Stimulated activated effector memory CD8-positive, alpha-beta T cell treated with anti-CD3 and anti-CD28 coated beads, Interleukin-12 subunit alpha, Interleukin-12 subunit beta, amount 100 ng/mL, for 72 hours (primary cell): ENCODE measurements around the gene MAP3K20.
"Not testable (repeated sequence)": the region's sequence is repeated elsewhere in the genome, so short reads cannot be mapped to it uniquely, and the experiment has no call there.

Experiments
- ATAC-seq: fragments of 150-1000 bp; cut with Tn5 transposase; 2 replicates; pipeline ENCODE4 v1.10.0; 2021
- DNase-seq, 2 donors: peaks; one replicate each; pipeline ENCODE4 v3.0.0; 2021 to 2022; ENCODE audit warnings: low spot score in 2 of 2
- H3K27ac Mint-ChIP-seq: one replicate; pipeline ENCODE4 v1.8.0; 2022; ENCODE audit warnings: mild to moderate bottlenecking, mixed read lengths
- H3K36me3 Mint-ChIP-seq: one replicate; pipeline ENCODE4 v1.8.0; 2022; ENCODE audit warnings: mild to moderate bottlenecking, mixed read lengths
- H3K4me1 Mint-ChIP-seq: one replicate; pipeline ENCODE4 v1.8.0; 2022; ENCODE audit warnings: mixed read lengths
- H3K4me3 Mint-ChIP-seq: one replicate; pipeline ENCODE4 v1.8.0; 2022; ENCODE audit warnings: mild to moderate bottlenecking, mixed read lengths
- H3K9me3 Mint-ChIP-seq: one replicate; pipeline ENCODE4 v1.8.0; 2022; ENCODE audit warnings: mixed read lengths

Gene MAP3K20

DNA sequence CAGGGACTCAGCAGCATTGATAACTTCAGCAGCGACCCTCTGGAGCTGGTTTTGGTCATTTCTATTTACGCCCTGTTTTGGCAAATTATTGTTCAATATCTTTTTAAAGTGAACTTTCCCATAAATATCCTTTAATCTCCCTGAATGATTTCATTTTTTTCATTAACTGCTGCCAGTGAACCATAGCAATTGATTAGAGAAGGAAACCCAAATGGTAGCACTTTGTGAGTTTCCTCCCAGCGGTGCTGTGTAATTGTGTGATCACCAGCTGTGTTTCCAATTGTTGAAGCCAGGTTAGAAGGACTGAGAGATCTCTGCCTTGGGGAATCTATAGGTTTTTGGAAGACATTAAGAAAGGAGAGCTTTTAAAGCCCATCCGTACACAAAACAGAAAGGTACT is 16.3 kb downstream of the MAP3K20 start:
- DNase-seq: no peak
- H3K9me3 Mint-ChIP-seq: no peaks in the 10 kb centered on the region
- H3K36me3 Mint-ChIP-seq: peaks cover 12% of the 10 kb centered on the region
- ATAC-seq: no peak
- peaks cover 5% of the 10 kb centered on the region for H3K4me1 Mint-ChIP-seq
- H3K27ac Mint-ChIP-seq: no peak overlapping the region
- no peak overlapping the region for H3K4me3 Mint-ChIP-seq

DNA sequence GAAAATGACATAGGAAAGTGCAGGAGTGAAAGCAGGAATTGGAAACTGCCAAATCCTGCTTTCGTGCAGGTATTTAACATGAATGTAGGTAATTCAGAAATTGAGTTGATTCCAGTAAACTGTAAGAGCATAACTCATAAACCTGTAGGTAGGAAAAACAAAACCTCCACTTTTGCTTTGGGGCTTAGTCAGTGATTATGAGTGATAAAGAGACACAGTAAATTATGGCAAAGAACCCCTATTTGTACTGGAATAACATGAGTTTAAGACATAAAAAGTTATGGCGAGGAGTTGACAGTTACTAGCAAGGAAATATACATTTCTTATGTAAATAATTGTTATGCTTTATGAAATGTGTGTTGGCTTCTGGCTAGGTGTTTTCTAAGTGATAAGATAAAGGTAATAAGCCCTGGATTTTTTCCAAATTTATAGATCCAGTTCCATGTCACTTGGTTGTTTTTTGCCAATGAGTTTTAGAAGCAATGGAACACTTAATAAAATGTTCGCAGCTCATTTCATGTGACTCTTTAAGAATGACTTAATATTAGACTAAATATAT is 17.3 kb downstream of the MAP3K20 start:
- H3K27ac Mint-ChIP-seq: no peak overlapping the region
- H3K4me1 Mint-ChIP-seq: no peaks in the 10 kb centered on the region
- no peak overlapping the region for H3K4me3 Mint-ChIP-seq
- peaks cover 12% of the 10 kb centered on the region for H3K36me3 Mint-ChIP-seq
- ATAC-seq (no peak), DNase-seq (no peak)
- H3K9me3 Mint-ChIP-seq: no peaks in the 10 kb centered on the region

DNA sequence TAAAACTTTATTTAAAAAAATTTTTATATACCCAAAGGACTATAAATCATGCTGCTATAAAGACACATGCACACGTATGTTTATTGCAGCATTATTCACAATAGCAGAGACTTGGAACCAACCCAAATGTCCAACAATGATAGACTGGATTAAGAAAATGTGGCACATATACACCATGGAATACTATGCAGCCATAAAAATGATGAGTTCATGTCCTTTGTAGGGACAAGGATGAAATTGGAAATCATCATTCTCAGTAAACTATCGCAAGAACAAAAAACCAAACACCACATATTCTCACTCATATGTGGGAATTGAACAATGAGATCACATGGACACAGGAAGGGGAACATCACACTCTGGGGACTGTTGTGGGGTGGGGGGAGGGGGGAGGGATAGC is 18.0 kb downstream of the MAP3K20 start:
- H3K4me1 Mint-ChIP-seq, H3K4me3 Mint-ChIP-seq, DNase-seq, ATAC-seq, H3K27ac Mint-ChIP-seq, H3K9me3 Mint-ChIP-seq: not testable (repeated sequence)
- peaks cover 12% of the 10 kb centered on the region for H3K36me3 Mint-ChIP-seq

DNA sequence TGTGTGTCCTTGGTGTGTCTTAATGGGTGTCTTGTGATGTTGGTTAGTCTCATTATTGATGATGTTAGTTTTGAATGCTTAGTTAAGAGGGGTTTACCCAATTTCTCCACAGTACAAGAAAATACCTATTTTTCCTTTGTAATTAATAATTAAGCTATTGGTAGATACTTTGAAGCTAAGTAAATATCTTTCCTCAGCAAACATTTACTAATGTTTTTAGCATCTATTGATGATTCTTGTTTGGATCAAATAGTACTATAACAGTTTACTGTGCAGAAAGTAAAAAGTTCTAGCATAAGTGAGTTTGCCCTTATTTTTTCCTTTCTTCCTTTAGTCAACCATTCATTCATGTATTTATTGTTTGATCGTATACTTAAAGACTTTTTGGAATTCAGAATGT is 19.1 kb downstream of the MAP3K20 start:
- no peak for ATAC-seq
- Mint-ChIP-seq H3K36me3 (peaks cover 18% of the 10 kb centered on the region), H3K4me3 (no peak overlapping the region), H3K27ac (no peak overlapping the region), H3K9me3 (no peaks in the 10 kb centered on the region), H3K4me1 (peaks cover 6% of the 10 kb centered on the region)
- no peak for DNase-seq

DNA sequence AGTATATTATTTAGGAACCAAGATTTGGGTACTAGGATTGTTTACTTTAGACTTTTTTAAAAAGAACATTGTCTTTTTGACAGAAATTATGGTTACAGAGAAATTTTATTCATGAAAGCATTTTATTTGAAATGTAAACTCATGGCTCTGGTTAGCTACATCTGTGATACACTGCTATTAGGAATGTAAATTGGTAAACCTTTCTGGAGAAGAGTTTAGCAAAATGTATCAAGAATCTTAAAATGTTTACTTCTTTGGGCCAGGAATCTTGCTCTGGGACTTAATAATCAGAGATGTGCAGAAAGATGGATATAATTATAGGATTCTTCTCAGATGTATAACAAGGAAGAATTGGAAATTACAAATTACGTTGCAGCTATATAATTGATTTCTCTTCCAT is 19.7 kb downstream of the MAP3K20 start:
- H3K27ac Mint-ChIP-seq: no peak overlapping the region
- DNase-seq (no peak), ATAC-seq (no peak)
- no peaks in the 10 kb centered on the region for H3K9me3 Mint-ChIP-seq
- peaks cover 15% of the 10 kb centered on the region for H3K36me3 Mint-ChIP-seq
- no peak overlapping the region for H3K4me3 Mint-ChIP-seq
- H3K4me1 Mint-ChIP-seq: peaks cover 7% of the 10 kb centered on the region

DNA sequence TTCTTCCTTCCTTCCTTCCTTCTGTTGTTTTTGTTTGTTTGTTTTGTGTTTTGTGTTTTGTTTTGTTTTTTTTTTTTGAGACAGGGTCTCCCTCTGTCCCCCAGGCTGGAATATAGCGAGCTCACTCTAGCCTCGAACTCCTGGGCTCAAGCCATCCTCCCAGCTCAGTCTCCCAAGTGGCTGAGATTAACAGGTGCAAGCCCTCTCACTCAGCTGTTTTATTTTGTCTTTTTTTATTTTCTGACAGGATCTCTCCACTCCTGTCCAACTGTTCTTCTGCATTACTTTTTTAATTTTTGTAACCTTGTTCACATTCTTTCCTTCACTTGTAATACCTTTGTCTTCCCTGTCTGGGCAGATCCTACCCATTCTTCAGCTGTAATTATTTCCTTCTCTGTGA is 23.6 kb downstream of the MAP3K20 start:
- peaks cover 16% of the 10 kb centered on the region for H3K4me1 Mint-ChIP-seq
- no peak for DNase-seq
- no peak overlapping the region for H3K27ac Mint-ChIP-seq
- H3K4me3 Mint-ChIP-seq: no peak overlapping the region
- H3K36me3 Mint-ChIP-seq: peaks cover 6% of the 10 kb centered on the region
- no peaks in the 10 kb centered on the region for H3K9me3 Mint-ChIP-seq
- no peak for ATAC-seq

DNA sequence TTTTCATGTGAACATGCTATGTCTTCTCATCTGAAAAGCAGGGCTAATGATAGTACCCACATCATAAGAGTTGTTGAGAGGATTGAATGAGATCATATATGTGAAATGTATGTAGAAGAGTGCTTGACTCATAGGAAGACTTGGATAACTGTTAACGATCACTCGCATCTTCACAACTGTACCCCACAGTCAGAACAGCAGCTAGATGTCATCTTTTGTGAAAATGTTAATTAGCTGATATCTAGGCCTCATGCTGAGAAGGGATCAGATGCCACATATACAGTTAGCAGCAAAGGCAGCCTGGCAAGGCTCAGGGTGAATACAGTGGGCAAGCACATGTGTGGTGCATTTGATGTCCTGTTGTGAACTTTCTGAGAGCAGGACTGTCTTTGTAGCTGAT is 24.2 kb downstream of the MAP3K20 start:
- H3K9me3 Mint-ChIP-seq: no peaks in the 10 kb centered on the region
- peaks cover 16% of the 10 kb centered on the region for H3K4me1 Mint-ChIP-seq
- peaks cover 6% of the 10 kb centered on the region for H3K36me3 Mint-ChIP-seq
- no peak overlapping the region for H3K4me3 Mint-ChIP-seq
- no peak overlapping the region for H3K27ac Mint-ChIP-seq
- ATAC-seq (peak; percentile 88), DNase-seq (no peak)

DNA sequence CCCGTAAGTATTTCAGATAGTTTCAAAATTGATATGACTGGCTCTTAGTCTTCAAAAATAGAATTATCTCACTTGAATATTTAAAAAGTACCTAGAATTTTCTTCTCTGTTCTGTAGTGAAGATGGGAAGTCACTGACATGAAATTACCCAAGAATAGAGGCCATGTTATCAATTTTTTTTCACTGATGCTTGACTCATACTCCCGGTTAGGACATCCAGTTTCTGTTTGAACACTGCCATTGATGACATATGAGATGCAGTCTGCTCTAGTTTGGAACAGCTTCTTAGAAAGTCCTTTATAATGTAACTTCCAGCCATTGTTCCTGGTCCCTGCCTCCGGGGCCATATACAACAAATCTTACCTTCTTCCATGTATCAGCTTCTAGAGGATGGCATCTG is 26.0 kb downstream of the MAP3K20 start:
- DNase-seq: peak in 1 of 2 donors; percentile 53
- Mint-ChIP-seq H3K4me3 (no peak overlapping the region), H3K4me1 (peaks cover 21% of the 10 kb centered on the region), H3K9me3 (no peaks in the 10 kb centered on the region), H3K27ac (peak overlapping the region; percentile 27), H3K36me3 (peaks cover 6% of the 10 kb centered on the region)
- ATAC-seq: peak; percentile 86

DNA sequence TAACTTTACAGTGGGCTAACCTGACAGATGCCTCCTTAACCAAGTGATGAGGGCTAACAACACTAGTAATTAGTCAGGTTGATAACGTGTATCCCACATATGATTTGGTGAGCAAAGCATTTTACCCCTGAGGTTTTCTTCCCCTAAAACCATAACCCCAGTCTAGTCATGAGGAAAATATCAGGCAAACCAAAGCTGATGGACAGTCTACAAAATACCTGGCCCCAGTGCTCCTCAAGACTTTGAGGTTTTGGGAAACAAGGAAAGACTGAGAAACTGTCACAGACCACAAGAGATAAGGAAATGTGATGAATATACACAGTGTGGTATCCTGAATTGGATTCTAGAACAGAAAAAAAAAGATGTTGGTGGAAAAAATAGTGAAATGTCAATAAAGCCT is 28.5 kb downstream of the MAP3K20 start:
- H3K4me3 Mint-ChIP-seq: no peak overlapping the region
- ATAC-seq (no peak), DNase-seq (no peak)
- H3K27ac Mint-ChIP-seq: no peak overlapping the region
- peaks cover 25% of the 10 kb centered on the region for H3K4me1 Mint-ChIP-seq
- H3K9me3 Mint-ChIP-seq: no peaks in the 10 kb centered on the region
- H3K36me3 Mint-ChIP-seq: peaks cover 6% of the 10 kb centered on the region

DNA sequence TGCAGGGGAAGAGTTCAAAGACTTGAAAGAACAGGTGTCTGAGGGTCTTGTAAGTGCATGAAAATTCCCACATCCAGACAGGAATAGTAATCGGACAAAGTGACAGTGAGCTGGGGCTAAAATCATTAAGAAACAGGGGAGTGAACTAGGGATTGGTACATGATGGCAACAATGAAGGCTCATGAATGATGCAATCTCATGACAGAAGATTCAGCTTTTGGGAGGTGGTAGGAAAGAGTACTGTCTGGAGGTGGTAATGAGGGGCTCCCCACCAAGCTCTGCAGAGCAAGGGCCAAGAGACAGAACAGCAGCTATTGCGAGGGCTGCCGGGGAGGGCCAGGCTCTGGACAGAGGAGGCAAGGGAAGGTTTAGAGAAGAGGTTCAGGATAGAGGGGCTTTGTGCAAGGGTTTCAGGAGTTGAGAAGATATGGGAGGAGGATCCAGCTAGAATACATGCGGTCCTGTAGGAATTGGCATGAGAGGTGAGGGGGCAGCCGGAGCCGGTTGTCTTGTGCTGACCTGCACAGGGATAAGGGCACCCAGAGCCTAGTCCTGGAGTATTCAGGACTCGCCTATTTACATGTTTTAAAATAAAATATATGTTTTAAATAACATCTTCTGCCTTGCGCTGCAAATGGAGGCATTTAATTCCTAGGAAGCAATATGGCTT is 31.4 kb downstream of the MAP3K20 start:
- ATAC-seq: no peak
- peaks cover 14% of the 10 kb centered on the region for H3K4me1 Mint-ChIP-seq

DNA sequence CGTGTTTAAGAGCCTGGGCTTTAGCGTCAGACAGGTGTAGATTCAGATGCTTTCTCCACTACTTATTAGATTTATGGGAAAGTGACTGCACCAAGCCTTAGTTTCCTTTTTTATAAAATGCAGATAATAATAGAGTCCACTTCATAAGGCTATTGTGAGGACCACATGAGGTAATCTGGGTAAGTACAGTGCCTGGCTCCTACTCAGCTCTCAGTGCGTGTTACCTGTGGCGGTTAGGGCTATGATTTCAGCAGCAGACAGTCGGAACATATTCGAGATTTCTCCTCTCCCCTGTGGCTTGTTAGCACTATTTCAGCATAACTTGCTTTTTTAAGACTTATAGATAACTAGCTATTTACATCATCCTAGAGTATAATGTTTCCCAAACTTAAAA is 32.0 kb downstream of the MAP3K20 start:
- no peak overlapping the region for H3K27ac Mint-ChIP-seq
- no peak overlapping the region for H3K4me3 Mint-ChIP-seq
- DNase-seq (no peak), ATAC-seq (no peak)
- peaks cover 10% of the 10 kb centered on the region for H3K4me1 Mint-ChIP-seq
- H3K9me3 Mint-ChIP-seq: no peaks in the 10 kb centered on the region
- no peaks in the 10 kb centered on the region for H3K36me3 Mint-ChIP-seq

More for the DNA sequence above, 31.4 kb downstream of the MAP3K20 start:
- DNase-seq: no peak
- no peak overlapping the region for H3K27ac Mint-ChIP-seq
- no peaks in the 10 kb centered on the region for H3K9me3 Mint-ChIP-seq
- H3K36me3 Mint-ChIP-seq: no peaks in the 10 kb centered on the region
- H3K4me3 Mint-ChIP-seq: no peak overlapping the region

DNA sequence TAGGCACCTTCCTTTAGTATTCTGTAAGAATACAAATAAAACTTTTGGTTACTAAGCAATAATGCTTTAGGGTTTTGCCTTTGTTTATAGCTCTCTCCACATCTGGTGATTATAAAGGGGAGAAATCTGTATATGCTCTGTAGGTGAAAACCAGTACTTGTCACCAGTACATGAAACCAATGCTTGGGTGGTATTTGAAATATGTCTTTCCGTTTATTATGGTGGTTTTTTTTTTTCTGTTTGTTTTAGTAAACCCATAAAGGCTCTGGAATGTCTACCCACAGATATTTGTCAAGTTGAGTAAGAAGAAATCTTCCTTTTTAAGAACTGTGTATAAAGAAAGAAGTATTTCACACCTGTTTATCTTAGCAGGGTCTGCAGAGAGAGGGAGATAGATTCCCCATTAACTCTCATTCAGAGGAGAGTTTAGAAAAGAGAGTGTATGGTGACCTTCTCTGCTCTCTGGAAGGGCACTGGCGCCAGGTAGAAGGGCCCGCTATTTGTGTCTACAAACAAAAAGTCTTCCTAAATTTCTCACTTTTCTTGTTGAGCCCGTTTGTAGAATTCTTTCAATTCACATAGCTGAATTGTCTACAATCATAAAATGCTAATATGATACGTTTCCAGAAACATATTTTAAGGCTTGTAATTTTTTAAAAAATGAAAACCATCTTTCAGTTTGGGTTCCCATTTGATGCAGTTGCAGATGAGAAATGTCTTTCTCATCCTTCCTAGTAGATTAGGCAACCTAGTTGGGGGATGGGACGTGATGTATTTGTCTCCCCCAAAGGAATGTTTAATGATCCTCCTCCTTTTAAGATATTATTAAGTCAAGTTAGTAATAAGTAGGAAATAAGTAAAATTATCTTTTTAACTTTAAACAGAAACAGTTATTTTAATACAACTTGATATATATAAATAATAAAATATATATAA is 33.9 kb downstream of the MAP3K20 start:
- DNase-seq (no peak), ATAC-seq (no peak)
- Mint-ChIP-seq H3K4me3 (no peak overlapping the region), H3K4me1 (peaks cover 17% of the 10 kb centered on the region), H3K9me3 (no peaks in the 10 kb centered on the region), H3K27ac (no peak overlapping the region), H3K36me3 (no peaks in the 10 kb centered on the region)

DNA sequence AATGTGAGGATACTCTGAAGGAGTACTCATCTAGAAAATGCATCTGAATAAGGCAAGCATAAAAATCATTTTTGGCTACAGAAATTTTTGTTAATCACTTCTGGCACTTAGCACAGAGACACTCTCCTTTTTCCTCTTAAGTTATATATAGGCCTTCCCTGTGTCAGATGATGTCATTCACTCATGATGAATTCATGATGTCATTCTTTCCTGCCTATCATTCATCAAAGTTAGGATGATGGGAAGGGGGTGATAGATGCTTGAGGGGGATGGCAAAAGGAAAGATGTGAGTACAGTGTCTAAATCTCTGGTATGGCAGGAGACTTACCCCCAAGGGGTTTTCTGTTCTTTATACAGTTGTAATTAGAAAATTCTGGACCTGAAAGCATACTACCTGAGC is 42.0 kb downstream of the MAP3K20 start:
- no peak overlapping the region for H3K27ac Mint-ChIP-seq
- no peaks in the 10 kb centered on the region for H3K36me3 Mint-ChIP-seq
- H3K4me1 Mint-ChIP-seq: peaks cover 16% of the 10 kb centered on the region
- no peak for ATAC-seq
- DNase-seq: no peak
- H3K4me3 Mint-ChIP-seq: no peak overlapping the region
- no peaks in the 10 kb centered on the region for H3K9me3 Mint-ChIP-seq

DNA sequence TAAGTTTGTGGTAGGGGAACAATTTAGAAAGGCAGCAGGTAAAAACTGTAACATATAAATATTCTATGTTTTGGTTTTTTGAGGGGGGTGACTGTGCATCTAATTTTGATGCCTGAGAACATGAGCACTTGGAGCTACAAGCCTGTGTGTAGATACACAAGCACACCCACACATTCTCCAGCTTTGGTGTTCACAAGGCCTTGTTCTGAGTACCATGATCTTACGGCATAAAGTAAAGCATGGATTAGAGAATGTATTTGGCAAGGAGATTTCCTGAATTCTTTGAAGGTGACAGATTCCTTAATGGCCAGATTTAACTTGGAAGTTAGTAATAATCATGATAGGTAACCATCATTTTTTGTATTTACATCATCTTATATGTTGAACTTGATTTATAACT is 42.7 kb downstream of the MAP3K20 start:
- no peak for ATAC-seq
- Mint-ChIP-seq H3K36me3 (no peaks in the 10 kb centered on the region), H3K27ac (no peak overlapping the region), H3K4me3 (no peak overlapping the region), H3K9me3 (no peaks in the 10 kb centered on the region), H3K4me1 (peaks cover 11% of the 10 kb centered on the region)
- DNase-seq: no peak

DNA sequence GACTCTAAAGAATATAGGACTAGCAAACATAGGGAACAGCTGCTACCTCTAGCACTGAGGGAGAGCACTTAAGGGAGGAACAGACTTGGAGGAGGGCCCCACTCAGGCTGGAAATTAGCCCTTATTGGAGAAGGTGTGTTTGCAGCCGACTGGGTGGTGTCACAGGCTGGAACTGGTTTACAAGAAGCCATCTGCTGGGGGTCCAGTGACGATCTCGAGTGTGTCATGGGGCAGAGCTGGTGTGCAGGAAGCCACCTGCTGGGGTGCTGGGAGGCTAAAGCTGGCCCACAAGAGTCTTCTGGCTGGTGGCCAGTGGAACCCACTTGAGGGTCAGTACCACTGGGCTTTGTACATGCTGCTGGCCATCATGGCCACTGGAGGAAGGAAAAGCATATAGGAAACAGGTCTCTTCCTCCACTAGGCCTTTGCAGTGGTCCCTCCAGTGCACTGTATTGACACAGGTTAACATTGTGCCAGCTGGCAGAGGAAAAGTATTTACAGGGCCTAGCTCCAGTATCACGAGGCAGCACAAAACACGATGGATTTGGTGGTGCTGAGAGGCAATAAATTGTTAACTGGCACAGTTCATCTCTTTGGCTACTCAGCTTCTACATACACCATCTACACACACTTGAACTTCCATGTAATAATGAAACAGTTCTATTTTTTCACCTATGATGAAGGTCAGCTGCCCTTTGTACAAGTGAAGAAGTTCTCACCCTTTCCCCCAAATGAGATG is 43.6 kb downstream of the MAP3K20 start:
- no peak overlapping the region for H3K4me3 Mint-ChIP-seq
- H3K27ac Mint-ChIP-seq: no peak overlapping the region
- DNase-seq (no peak), ATAC-seq (no peak)
- no peaks in the 10 kb centered on the region for H3K9me3 Mint-ChIP-seq
- peaks cover 9% of the 10 kb centered on the region for H3K4me1 Mint-ChIP-seq
- no peaks in the 10 kb centered on the region for H3K36me3 Mint-ChIP-seq
